ENCODE measurements around the gene CRIP2. TPM values are rescaled to one million over a fixed set of nuclear protein-coding genes. Genes with fewer than 3 reads are reported as not detected.

CRIP2 gene
- polyA plus RNA-seq, 1 donor from 2014 or later = 214 TPM

DNA sequence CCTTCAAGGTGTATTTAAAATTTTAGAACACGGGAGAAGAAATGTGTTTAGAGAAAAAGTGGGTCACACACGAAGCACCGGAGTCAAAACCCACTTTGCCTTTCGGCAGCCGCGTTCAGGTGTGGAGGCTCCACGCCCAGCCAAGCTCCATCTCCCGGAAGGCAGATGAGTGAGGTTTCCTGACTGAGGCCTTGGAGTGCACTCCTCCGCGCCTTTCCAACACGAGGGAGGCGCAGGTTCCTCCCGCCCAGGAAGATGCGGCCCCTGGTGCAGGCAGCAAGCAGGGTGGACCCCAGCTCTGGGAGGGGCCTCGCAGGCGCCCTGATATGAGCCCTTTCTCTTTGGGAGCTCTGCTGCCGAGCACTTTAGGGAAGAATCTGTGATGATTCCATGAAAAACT, 32.5 kb upstream of the CRIP2 start:
- Histone ChIP-seq H3K9ac (ENCODE audit: low read length) (no peak overlapping the region), H3K27me3 (ENCODE audit: insufficient read depth, low read depth, low read length) (no peaks in the 10 kb centered on the region), H3F3A (ENCODE audit: insufficient read depth, low read length, poor library complexity, severe bottlenecking) (no peaks in the 10 kb centered on the region), H3K4me3 (ENCODE audit: low read length) (no peak overlapping the region), H2AFZ (ENCODE audit: low read depth, low read length) (no peak overlapping the region), H3K9me2 (ENCODE audit: insufficient read depth, low read length) (no peaks in the 10 kb centered on the region), H3K36me3 (ENCODE audit: insufficient read depth, low read length) (no peaks in the 10 kb centered on the region), H3K79me2 (replicated peaks; ENCODE audit: insufficient read depth, low read length) (peaks cover 4% of the 10 kb centered on the region), H3K27ac (ENCODE audit: low read length) (no peak overlapping the region), H4K20me1 (ENCODE audit: insufficient read depth) (peaks cover 3% of the 10 kb centered on the region), H3K9me3 (ENCODE audit: low read length) (no peaks in the 10 kb centered on the region), H3K4me2 (ENCODE audit: low read length) (no peak overlapping the region)
- no peak for TF ChIP-seq SMC3 (conservative IDR thresholded peaks at IDR 0.05; ENCODE audit: poor library complexity)

DNA sequence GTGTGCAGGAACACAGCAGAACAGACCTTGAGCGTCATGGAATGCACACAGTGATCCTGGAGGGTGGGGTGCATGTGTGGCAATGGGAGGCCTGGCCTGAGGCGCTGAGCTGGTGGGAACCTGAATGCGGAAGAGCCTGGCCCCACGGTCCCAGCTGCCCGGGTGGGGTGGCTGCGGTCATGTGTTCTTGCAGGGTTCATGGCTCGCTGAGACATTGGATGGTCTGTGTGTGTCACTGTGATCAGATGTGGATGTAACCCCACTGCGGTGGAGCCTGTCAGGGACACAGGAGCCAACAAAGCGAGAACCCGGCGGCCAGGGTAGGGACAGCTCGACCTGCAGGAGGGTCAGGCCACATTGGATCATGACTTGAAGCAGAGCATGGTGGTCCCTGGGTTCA, 31.8 kb upstream of the CRIP2 start:
- H3K36me3 ChIP-seq (ENCODE audit: insufficient read depth, low read length) = no peaks in the 10 kb centered on the region
- H3F3A ChIP-seq (ENCODE audit: insufficient read depth, low read length, poor library complexity, severe bottlenecking) = no peaks in the 10 kb centered on the region
- no peak overlapping the region for H2AFZ ChIP-seq (ENCODE audit: low read depth, low read length)
- H3K27me3 ChIP-seq (ENCODE audit: insufficient read depth, low read depth, low read length) = no peaks in the 10 kb centered on the region
- no peak for TF ChIP-seq TAF1 (IDR thresholded peaks at IDR 0.05; ENCODE audit: low read depth)
- TF ChIP-seq MXI1 (conservative IDR thresholded peaks at IDR 0.05; ENCODE audit: poor library complexity, severe bottlenecking) = no peak
- no peak for TF ChIP-seq SMC3 (conservative IDR thresholded peaks at IDR 0.05; ENCODE audit: poor library complexity)
- no peak overlapping the region for H3K9ac ChIP-seq (ENCODE audit: low read length)
- H3K9me3 ChIP-seq (ENCODE audit: low read length) = no peaks in the 10 kb centered on the region
- no peak overlapping the region for H3K27ac ChIP-seq (ENCODE audit: low read length)
- H4K20me1 ChIP-seq (ENCODE audit: insufficient read depth) = peaks cover 3% of the 10 kb centered on the region
- H3K9me2 ChIP-seq (ENCODE audit: insufficient read depth, low read length) = no peaks in the 10 kb centered on the region
- H3K4me3 ChIP-seq (ENCODE audit: low read length) = no peak overlapping the region
- no peaks in the 10 kb centered on the region for H3K79me2 ChIP-seq (replicated peaks; ENCODE audit: insufficient read depth, low read length)
- H3K4me2 ChIP-seq (ENCODE audit: low read length) = no peak overlapping the region

DNA sequence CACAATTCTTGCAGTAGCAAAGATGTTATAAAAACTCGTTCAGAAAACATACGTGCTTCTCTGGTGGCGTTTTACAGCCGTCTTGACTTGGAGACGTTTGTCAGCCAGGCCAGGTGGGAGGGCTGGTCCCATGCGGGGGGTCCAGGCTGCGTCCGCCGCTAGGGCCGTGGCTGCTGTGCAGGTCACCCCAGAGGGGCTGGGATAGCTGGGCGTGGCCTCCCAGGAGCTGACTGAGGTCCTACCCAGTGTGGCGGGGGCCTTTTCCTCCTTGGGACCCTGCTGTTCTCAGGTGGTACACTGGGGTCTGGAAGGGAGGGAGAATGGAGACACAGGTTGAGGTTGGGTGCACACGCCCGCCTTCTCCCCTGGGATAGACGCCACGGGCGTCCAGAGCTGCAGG, 29.8 kb upstream of the CRIP2 start:
- no peak overlapping the region for H3K9ac ChIP-seq (ENCODE audit: low read length)
- H3K27me3 ChIP-seq (ENCODE audit: insufficient read depth, low read depth, low read length) = no peaks in the 10 kb centered on the region
- TF ChIP-seq, protein P1, sequence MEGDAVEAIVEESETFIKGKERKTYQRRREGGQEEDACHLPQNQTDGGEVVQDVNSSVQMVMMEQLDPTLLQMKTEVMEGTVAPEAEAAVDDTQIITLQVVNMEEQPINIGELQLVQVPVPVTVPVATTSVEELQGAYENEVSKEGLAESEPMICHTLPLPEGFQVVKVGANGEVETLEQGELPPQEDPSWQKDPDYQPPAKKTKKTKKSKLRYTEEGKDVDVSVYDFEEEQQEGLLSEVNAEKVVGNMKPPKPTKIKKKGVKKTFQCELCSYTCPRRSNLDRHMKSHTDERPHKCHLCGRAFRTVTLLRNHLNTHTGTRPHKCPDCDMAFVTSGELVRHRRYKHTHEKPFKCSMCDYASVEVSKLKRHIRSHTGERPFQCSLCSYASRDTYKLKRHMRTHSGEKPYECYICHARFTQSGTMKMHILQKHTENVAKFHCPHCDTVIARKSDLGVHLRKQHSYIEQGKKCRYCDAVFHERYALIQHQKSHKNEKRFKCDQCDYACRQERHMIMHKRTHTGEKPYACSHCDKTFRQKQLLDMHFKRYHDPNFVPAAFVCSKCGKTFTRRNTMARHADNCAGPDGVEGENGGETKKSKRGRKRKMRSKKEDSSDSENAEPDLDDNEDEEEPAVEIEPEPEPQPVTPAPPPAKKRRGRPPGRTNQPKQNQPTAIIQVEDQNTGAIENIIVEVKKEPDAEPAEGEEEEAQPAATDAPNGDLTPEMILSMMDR (IDR thresholded peaks at IDR 0.05; ENCODE audit: poor library complexity, severe bottlenecking) = no peak
- TF ChIP-seq SMC3 (conservative IDR thresholded peaks at IDR 0.05; ENCODE audit: poor library complexity) (no peak), POLR2AphosphoS5 (IDR thresholded peaks at IDR 0.05) (no peak), MXI1 (conservative IDR thresholded peaks at IDR 0.05; ENCODE audit: poor library complexity, severe bottlenecking) (no peak), EZH2 (IDR thresholded peaks at IDR 0.05; ENCODE audit: borderline replicate concordance, insufficient read depth, low read length, poor library complexity, severe bottlenecking) (no peak), EP300 (conservative IDR thresholded peaks at IDR 0.05; ENCODE audit: poor library complexity, severe bottlenecking) (no peak), TAF1 (IDR thresholded peaks at IDR 0.05; ENCODE audit: low read depth) (no peak)
- TF ChIP-seq, protein P2, sequence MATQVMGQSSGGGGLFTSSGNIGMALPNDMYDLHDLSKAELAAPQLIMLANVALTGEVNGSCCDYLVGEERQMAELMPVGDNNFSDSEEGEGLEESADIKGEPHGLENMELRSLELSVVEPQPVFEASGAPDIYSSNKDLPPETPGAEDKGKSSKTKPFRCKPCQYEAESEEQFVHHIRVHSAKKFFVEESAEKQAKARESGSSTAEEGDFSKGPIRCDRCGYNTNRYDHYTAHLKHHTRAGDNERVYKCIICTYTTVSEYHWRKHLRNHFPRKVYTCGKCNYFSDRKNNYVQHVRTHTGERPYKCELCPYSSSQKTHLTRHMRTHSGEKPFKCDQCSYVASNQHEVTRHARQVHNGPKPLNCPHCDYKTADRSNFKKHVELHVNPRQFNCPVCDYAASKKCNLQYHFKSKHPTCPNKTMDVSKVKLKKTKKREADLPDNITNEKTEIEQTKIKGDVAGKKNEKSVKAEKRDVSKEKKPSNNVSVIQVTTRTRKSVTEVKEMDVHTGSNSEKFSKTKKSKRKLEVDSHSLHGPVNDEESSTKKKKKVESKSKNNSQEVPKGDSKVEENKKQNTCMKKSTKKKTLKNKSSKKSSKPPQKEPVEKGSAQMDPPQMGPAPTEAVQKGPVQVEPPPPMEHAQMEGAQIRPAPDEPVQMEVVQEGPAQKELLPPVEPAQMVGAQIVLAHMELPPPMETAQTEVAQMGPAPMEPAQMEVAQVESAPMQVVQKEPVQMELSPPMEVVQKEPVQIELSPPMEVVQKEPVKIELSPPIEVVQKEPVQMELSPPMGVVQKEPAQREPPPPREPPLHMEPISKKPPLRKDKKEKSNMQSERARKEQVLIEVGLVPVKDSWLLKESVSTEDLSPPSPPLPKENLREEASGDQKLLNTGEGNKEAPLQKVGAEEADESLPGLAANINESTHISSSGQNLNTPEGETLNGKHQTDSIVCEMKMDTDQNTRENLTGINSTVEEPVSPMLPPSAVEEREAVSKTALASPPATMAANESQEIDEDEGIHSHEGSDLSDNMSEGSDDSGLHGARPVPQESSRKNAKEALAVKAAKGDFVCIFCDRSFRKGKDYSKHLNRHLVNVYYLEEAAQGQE (IDR thresholded peaks at IDR 0.05; ENCODE audit: borderline replicate concordance) = no peak
- no peak overlapping the region for H3K27ac ChIP-seq (ENCODE audit: low read length)
- H3K4me3 ChIP-seq (ENCODE audit: low read length) = no peak overlapping the region
- no peaks in the 10 kb centered on the region for H3K36me3 ChIP-seq (ENCODE audit: insufficient read depth, low read length)
- H3F3A ChIP-seq (ENCODE audit: insufficient read depth, low read length, poor library complexity, severe bottlenecking) = no peaks in the 10 kb centered on the region
- H2AFZ ChIP-seq (ENCODE audit: low read depth, low read length) = no peak overlapping the region
- H4K20me1 ChIP-seq (ENCODE audit: insufficient read depth) = no peaks in the 10 kb centered on the region
- H3K9me3 ChIP-seq (ENCODE audit: low read length) = no peaks in the 10 kb centered on the region
- H3K4me2 ChIP-seq (ENCODE audit: low read length) = no peak overlapping the region
- no peaks in the 10 kb centered on the region for H3K79me2 ChIP-seq (replicated peaks; ENCODE audit: insufficient read depth, low read length)
- H3K9me2 ChIP-seq (ENCODE audit: insufficient read depth, low read length) = no peaks in the 10 kb centered on the region

All from neural cell (in vitro differentiated cells).